NCI-H510A (cell line): ENCODE data around the gene OSBPL6.
A peak's percentile ranks its signal among the peaks of the same experiment; 100 is the strongest.

ENCODE experiments used
- DNase-seq: peaks from one replicate; lab custom pipeline; 2025; lab: John Stamatoyannopoulos, UW

The OSBPL6 gene

DNA sequence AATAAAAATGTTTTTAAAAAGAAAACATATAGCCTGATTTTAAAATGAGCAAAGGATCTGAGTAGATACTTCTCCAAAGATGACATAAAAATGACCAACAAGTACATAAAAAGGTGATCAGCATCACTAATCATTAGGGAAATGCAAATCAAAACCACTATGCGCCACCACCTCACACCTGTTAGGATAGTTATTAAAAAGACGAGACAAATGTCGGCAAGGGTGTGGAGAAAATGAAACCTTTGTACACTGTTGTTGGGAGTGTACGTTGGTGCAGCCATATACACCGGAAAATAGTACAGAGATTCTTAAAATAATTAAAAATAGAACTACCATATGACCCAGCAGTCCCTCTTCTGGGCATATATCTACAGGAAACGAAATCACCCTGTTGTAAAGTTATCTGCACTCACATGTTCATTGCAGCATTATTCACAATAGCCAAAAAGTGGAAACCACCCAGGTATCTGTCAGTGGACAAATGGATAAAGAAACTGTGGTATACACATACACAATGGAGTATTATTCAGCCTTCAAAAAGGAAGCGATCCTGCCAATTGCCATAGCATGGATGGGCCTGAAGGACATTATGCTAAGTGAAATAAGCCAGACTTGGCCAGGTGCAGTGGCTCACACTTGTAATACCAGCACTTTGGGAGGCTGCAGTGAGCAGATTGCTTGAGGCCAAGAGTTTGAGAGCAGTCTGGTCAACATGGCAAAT is 165.0 kb downstream of the OSBPL6 start:
- no peak for DNase-seq

DNA sequence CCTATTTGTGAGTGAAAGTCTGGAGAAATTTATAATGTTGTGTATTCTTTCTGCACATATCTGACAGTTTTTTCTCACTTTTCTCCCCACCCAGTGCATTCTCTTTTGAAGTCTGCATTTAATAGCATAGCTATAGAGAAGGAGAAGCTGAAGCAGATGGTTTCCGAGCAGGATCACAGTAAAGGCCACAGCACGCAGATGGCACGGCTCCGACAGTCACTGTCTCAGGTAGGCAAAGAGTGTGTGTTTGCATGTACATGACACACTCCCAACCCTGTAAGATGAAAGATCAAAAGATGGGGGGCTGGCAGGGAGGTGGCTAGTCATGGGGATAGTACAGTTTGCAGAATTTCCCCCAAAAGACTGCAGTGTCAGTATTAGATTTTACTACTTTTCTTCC is 167.3 kb downstream of the OSBPL6 start:
- no peak for DNase-seq

DNA sequence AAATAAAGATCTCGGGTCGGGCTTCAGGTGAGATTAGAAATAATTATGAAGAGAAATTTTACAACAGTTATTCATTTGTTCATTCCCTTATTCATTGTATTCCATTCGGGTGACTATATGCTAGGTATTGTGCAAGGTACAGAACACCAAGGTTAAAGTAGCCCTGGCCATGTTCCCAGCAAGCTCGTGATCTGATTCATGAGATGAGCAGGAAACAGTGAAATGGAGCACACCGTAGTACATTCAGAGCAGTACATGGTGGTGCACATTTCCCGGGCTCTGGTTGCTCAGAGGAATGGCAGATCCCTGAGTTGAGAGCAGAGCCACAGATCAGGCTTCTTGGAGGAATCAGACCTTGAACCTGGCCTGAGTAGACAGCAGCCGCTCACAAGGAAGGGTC is 168.9 kb downstream of the OSBPL6 start:
- no peak for DNase-seq

DNA sequence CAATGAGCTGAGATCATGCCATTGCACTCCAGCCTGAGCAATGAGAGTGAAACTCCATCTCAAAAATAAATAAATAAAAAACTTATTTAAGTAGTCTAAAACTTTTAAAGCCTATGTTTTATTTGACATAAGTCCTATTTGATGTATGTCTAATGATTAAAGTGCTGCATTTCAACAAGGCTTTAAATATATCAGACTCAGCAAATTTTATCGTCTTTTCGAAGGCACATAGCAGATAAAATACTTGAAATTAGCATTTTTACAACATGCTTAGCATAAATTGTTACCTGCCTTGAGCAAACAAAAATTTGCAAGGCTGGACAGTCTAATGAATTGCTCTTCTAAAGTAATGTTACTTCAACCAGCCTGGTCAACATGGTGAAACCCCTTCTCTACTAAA is 170.8 kb downstream of the OSBPL6 start:
- no peak for DNase-seq

DNA sequence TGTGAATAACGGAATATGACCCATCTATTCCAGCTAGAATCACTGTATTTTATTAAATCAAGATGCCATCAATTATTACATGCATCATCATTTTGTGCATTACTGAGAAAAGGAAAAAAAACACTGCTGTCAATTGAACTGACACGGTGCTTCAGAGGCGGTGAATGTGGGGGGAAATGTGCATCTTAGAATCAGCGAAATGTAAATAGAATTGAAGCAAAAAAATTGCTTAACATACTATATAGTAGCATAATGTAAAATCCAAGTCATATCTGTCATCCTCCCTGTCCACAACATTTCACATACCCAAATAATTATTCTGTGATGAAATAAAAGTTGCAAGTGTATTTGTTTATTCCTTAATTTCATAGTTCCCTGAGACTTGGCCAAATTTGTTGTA is 172.1 kb downstream of the OSBPL6 start:
- DNase-seq = no peak

DNA sequence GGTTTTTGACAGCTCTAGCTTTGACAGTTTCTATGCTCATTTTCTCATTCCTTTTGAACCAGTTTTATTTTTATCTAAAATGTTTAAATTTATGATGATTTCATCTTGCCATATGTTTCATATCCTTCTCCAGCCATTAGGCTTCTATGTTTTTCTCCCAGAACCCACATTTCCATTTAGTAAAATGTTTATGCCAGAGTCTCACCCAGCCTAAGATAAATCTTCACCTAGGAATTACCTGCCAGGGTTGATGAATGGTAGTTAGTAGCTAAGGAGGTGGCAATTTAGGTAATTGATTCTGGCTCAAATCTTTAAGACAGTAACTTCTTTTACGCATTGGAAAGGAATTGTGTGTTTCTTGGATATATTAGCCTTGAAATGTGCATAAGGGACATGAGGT is 173.0 kb downstream of the OSBPL6 start:
- DNase-seq = no peak

DNA sequence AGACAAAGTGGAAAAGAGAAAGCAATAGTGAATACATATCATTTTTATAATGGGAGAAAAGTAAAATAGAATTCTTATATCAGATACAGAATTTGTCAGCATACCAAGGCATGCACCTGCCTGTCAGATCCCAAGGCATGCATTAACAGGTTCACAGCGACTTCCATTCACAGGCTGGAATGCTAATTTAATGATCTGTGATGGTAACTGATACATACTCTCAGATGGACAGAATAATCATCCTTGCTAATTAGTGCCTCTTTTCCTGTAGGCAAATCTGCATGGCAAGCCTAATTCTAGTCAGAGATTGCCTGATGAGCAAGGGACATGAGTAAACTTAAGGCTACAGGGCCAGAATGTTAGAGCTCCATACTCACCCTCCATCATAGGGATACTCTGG is 180.6 kb downstream of the OSBPL6 start:
- no peak for DNase-seq

DNA sequence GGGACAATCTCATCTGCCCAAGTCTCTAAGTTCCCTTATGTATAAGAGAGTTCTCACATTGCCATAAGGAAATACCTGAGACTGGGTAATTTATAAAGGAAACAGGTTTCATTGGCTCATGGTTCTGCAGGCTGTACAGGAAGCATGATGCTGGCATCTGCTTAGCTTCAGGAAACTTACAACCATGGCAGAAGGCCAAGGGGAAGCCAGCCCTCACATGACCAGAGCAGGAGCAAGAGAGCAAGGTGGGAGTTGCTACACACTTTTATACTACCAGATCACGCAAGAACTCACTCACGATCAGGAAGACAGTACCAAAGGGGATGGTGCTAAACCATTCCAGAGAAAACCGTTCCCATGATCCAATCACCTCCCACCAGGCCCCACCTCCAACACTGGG is 182.7 kb downstream of the OSBPL6 start:
- DNase-seq = no peak

DNA sequence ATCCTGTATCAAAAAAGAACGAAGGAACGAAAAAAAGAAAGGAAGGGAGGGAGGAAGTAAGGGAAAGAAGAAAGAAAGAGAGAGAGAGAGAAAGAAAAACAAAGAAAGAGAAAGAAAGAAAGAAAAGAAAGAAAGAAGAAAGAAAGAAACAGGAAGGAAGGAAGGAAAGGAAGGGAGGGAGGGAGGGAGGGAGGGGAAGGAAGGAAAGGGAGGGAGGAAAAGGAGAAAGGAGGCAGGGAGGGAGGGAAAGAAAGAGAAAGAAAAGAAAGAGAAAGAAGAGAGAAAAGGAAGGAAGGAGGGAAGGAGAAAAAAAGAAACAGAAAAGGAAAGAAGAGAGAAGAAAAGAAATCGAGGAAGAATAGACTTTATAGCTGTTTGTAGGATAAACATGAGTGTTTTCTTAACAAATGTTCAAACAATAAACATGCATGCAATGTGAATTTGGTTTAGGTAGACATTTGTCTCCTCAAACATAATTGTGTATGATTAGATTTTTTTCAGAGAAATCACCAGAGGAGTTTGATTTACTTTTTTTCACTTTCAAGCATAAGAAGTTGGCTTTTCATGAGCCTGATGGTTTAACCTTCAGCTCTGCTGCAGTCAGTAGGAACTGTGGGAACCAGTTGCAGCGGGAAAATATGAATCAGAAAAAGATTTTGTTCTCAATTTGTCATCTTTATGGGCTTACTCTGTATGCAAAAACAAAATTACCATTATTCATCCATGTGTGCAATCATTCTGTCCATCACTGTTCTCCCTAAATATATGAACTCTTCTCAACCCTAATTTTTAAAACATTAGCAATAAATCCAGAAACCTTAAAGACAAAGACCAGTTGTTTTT is 185.1 kb downstream of the OSBPL6 start:
- no peak for DNase-seq

DNA sequence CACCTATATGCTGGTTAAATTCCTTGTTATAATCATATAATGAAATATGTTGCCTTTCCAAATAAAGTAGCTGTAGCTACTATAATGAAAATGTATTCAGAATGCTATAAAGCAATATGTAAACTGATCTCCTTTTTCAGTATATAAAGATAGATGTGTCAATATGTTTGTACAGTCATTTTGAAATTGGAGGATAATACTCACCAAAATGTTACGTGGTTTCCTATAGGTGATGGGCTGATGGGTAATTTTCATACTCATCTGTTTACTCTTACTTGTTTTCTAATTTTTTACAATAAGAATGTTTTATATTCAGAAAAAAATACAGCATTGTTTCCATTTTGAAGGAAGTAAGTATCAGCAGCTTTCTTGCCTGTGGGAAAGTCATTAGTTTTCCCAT is 186.5 kb downstream of the OSBPL6 start:
- no peak for DNase-seq

DNA sequence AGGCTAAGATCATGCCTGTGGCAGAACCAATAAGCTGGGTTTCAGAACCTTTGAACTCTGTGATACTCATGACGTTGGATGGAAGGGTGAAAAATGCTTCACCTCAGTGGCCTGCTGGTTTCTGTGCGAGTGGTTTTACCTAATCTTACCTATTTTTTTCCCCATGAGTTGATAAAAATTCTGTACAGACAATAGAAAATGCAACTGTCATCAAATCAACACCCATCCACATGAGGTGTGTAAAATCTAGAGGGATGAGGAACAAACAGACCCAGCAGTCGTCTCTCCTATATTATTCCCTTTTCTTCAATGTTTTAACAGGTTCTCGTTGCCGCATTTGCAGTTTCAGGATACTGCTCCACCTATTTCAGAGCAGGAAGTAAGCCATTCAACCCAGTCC is 189.4 kb downstream of the OSBPL6 start:
- no peak for DNase-seq

DNA sequence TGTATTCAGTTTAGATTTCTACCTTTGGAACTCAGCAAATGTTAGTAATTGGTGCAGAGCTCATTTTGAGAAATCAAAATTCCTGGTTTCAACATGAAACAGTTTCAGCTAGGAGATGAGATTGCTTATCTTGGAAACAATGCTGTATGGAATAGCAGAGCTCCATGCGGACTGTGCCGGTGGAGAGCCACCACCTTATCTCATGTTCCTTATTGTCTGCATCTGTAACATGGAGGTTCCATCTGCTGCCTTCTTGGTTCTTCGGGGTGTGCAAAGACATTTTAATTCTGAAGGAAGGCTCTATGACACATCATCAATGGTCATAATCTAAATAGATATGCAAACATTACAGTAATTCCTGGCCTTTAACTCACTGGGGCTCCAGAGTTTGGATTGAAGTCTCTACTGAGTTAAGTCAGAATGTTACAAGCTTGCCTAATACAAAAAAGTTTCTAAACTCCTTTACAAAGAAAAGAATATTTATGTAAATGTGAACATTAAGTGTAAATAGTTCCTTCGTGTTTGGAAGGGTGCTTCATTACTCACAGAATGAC is 191.4 kb downstream of the OSBPL6 start:
- DNase-seq = no peak

DNA sequence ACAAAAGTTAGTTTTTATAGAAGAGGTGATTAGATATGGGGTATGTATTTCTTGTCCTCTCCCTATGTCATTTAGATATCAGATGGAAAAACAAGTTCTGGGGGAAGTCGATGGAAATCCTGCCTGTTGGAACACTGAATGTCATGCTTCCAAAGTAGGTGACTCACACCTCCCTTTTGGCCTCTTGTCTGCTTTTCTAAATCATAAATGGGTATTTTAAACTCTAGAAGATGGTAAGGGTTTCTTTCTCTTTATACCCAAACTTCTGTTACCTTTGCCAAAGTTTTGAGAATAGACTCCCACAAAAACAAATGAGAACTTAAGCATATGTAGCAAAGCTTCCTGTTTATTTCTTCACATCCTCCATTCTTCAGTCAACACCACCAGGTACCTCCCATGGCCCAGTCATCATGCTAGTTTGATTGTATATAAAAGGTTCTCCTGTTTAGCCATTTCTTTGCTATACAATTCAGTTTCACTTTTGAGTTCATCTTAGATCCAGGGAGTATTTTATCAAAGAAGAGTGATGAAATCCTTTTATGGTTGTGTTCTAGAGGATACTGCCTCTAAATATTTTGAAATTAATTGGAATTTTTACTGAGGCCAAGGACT is 192.8 kb downstream of the OSBPL6 start:
- DNase-seq = no peak

DNA sequence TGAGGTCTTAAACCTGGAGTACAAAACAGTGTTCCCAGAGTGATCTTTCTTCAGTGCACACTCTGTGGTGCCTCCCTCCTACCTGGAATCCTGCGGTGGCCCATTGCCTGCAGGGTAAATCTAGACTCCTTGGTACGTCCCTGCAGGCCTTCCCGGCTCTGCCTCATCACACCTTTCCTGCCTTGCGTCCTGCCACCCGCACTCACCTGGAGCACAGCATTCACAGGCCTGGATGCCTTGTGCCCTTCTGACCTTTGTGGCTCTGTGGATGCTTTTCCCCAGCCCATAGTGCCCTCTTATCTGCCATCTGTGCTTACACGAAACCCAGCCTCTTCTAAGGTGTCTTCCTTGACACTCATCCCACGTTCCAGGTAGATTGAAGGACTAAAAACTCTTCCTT is 194.0 kb downstream of the OSBPL6 start:
- DNase-seq = no peak

DNA sequence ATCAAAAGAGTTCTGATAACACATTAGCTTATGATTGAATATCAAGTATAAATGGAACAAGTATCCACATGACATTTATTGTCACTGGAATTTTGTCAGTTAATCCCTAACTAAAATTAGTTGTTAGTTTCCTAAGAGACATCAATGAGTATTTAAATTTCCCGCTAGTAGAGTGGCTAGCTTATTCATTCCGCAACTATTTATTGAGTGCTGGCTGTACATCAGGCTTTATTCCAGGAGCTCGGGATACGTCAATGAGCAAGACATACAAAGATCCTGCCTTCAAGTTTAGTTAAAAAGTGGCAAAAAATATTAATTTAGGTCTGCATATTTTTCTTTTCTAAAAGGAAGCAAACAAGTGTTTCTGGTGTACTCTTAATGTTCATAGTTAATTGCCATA is 197.4 kb downstream of the OSBPL6 start:
- DNase-seq = no peak

DNA sequence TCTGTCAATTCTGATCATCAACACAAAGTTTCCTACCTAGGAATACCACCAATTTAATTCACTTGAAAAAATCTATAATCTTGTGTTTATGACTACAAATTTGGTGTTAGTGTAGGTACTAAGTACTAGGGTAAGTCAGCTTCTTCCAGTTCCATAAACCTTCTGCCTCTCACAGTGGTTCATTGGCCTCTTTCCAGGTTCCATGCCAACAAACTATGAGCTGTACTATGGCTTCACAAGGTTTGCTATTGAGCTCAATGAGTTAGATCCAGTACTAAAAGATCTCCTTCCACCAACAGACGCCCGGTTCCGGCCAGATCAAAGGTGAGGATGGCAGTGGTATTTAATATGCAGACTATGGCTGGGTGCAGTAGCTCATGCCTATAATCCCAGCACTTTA is 197.9 kb downstream of the OSBPL6 start:
- no peak for DNase-seq

DNA sequence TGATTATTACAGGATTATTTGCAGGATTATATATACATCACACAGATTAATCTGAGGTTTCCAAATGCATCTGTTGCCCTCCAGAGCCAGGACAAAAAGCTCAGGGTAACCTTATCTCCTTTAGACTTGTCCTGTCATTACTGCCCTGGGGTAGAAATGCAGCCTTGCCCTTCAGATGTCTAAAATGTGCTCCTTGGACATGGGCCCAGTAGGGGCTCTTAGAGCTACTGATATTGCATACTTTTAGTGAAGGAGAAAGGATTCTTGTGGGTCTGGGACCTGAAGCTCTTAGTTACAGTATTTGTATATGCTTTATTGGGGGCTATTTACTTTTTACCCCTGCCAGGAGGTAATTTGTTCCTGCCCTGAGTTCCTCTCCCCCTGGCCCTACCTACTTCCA is 200.5 kb downstream of the OSBPL6 start:
- DNase-seq = no peak

DNA sequence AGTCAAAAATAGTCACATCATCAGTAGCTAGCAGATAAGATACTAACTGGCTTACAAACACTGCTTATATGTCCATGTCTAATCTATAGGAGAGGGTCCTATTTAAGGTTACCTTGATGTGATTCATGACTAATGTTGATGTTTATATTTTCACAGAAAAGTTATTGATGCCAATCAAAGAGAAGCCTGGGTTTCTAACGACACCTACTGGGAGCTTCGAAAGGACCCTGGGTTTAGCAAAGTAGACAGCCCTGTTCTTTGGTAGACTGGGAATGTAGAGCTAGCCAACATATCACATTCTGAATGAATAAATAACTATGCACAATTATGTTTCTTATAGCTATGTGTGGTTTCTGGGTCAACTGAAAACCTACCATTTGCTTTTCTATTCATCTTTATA is 201.0 kb downstream of the OSBPL6 start:
- no peak for DNase-seq

DNA sequence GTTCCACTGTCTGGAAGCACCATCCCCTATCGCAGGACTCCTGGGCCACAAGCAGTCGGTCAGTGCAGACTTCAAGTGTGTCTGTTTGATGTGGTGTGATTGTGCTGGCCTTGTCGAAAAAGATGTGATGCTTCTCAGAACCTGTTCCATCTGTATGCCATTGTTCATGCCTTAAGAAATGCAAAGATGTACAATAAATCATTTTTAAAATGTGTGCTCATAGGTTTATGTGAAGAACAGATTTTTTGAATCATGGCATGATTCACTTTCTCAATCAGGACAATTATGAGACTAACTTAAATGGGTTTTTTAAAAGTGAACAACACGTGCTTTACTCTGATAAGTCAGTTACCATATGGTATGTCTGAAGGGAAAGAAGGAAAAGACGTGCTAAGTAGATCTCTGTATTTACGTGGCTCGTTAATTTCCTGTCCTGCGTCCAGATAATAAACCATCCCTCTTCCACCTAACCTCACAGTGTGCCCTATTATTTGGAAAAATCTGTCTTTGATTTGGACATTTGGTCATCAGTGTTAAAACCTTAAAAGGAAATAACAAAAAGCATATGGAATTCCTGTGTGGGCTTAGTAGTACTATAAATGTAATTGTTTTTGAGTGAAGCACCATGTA is 201.7 kb downstream of the OSBPL6 start:
- DNase-seq = no peak

DNA sequence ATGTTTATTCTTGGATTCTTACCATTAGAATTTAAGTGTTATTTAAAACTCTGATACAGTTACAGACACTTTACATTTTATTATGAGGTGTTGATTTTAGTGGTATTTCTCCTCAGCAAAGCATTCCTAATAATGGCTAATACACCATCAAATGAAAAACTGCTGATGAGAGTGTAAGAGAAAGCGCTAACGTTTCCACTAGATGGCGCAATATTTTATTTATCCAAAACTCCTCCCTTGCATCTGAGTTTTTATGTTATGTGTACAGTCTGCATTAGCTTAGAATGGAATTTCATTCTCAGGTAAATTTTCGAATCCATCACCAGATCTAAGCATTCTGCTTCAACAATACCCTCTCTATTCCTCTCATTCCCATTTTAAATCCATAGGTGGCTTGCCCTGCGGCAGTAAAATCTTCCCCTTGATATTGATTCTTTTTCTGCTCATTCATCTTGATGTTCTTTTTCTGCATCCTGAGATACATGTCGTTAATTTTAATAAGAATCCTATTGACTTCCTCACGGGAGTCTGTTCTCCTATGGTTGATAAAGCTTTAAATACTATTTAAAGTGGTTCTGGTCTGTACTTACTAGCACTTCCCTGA is 202.8 kb downstream of the OSBPL6 start:
- DNase-seq = peak; percentile 49

DNA sequence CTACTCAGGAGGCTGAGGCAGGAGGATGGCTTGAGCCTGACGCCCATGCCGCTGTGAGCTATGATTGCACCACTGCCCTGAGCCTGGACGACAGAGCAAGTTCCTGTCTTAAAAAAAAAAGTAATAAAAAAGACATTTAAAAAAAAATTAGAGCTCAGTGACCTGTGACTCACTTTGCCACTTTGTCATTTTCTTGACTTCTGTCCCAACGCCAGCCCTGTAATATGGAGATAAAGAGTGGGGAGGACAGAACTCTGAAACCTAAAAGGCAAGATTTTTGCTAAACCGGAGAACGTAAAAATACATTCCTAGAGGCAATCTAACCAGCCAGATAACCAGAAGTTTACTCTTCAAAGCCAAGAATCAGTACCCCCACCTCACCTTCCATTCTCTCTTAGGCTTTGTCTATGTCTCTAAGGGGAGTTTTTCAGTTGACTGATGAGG is 207.7 kb downstream of the OSBPL6 start:
- DNase-seq = no peak
